Fibroblast of the aortic adventitia (primary cell): Measurements from ENCODE around the gene TMEM60. TPM values are rescaled to one million over a fixed set of nuclear protein-coding genes. Genes with fewer than 3 reads are reported as not detected.
A peak's percentile ranks its signal among the peaks of the same experiment; 100 is the strongest.

Experiments
- DNase-seq: peaks from one replicate; pipeline ENCODE4 v3.0.0-alpha.2; 2010; ENCODE audit warnings: low read depth
- H3K4me3 ChIP-seq: 2 replicates; pipeline ENCODE4 v1.5.1; 2011; ENCODE audit warnings: low read depth, mild to moderate bottlenecking, control low read depth, low read length, moderate library complexity
- CTCF ChIP-seq: IDR thresholded peaks from 2 replicates; pipeline ENCODE4 v1.5.1; 2011; ENCODE audit warnings: mild to moderate bottlenecking, low read length, control low read depth, inconsistent platforms; ENCODE audit not compliant: insufficient read depth
- total RNA-seq: library from RNA; depleted of rRNA; stranded (reverse); fragments of >200 nt; gene quantifications from 2 replicates; pipeline ENCODE4 v1.2.3, GENCODE V29; 2012; ENCODE audit warnings: low replicate concordance

TMEM60 gene
- total RNA-seq, 1 donor, result 29.6 TPM

GRCh38 chr7:77813180-77813579, 14.9 kb upstream of the TMEM60 start:
- no peak overlapping the region for H3K4me3 ChIP-seq
- DNase-seq, result no peak
- no peak for TF ChIP-seq CTCF

GRCh38 chr7:77812290-77812685, 14.1 kb upstream of the TMEM60 start:
- H3K4me3 ChIP-seq, result no peak overlapping the region
- peak; percentile 79 for DNase-seq
- no peak for TF ChIP-seq CTCF

GRCh38 chr7:77811516-77812289, 13.5 kb upstream of the TMEM60 start:
- no peak overlapping the region for H3K4me3 ChIP-seq
- no peak for TF ChIP-seq CTCF
- peak; percentile 32 for DNase-seq

GRCh38 chr7:77808517-77808916, 10.3 kb upstream of the TMEM60 start:
- DNase-seq, result no peak
- no peak overlapping the region for H3K4me3 ChIP-seq
- TF ChIP-seq CTCF, result no peak

GRCh38 chr7:77806425-77806824, 8.2 kb upstream of the TMEM60 start:
- no peak overlapping the region for H3K4me3 ChIP-seq
- no peak for TF ChIP-seq CTCF
- no peak for DNase-seq

GRCh38 chr7:77802557-77803405, 4.5 kb upstream of the TMEM60 start:
- no peak for TF ChIP-seq CTCF
- H3K4me3 ChIP-seq, result no peak overlapping the region
- no peak for DNase-seq
